ENCODE data around the gene DLG2.

DLG2 gene

DNA sequence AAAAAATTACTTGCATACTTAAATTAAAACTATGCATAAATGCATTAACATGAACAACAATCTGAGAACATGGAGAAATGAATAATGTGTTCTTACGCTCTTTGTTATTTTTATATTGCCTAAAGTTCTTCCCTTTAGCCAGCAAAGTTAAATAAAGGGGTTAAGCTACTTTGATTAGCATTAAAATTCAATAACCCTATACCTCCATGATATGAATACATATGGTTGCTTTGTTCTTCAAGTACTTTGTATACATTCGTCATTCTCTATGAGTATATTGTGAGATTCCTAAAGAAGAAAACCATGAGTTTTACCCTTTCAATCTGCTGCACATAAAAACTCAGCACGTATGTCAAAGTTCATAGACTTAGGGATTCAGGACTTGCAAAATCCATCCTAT is 578.3 kb downstream of the DLG2 start:
- DNase-seq (ENCODE audit: low read depth, low spot score), result no peak
- in situ Hi-C loops (cut with HindIII; ENCODE audit: low sequenced_read_pairs), result no loop called here
- TF ChIP-seq, protein P1, sequence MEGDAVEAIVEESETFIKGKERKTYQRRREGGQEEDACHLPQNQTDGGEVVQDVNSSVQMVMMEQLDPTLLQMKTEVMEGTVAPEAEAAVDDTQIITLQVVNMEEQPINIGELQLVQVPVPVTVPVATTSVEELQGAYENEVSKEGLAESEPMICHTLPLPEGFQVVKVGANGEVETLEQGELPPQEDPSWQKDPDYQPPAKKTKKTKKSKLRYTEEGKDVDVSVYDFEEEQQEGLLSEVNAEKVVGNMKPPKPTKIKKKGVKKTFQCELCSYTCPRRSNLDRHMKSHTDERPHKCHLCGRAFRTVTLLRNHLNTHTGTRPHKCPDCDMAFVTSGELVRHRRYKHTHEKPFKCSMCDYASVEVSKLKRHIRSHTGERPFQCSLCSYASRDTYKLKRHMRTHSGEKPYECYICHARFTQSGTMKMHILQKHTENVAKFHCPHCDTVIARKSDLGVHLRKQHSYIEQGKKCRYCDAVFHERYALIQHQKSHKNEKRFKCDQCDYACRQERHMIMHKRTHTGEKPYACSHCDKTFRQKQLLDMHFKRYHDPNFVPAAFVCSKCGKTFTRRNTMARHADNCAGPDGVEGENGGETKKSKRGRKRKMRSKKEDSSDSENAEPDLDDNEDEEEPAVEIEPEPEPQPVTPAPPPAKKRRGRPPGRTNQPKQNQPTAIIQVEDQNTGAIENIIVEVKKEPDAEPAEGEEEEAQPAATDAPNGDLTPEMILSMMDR (IDR thresholded peaks at IDR 0.05; ENCODE audit: low read depth, low read length), result no peak
- no peak overlapping the region for H3K4me3 ChIP-seq (ENCODE audit: low read depth, low read length)

DNA sequence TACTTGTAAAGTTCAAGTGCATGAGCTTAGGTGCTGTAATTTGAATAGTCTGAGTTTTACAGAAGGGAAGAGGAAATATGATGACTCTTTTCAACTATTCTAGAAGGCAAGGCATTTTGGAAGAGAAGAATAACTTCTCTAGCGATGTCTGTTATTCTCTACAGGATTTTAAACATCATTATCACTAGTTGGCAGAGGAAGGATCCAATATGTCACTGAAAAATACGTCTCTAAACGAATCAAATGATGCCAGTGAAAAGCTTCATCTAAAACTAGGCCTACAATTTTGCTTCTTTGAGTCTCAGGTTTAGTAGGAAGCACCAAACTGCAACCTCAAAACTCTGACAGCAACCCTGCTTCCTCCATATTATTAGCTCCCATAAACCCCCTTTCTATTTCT is 581.4 kb downstream of the DLG2 start:
- in situ Hi-C loops (cut with HindIII; ENCODE audit: low sequenced_read_pairs), result no loop called here

DNA sequence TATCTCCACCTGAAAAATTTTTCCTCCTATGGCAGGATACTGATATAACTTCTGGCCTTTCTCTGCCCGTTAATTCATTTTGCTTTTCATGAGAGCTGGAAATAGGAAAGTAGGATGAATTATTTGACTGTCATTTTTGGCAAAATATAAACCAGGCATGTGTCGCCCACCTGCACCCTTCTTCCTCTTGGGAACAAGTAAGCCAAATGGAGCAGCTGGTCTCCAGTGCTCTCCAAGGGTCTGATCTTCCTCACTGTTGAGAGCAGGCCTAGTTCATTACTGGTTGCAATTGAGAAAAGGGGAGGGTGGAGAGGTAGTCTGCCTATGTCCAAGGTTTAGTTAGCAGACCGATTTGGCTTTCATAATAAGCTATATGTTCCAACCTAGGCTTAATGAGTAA is 582.2 kb downstream of the DLG2 start:
- TF ChIP-seq, protein P1 (IDR thresholded peaks at IDR 0.05; ENCODE audit: low read depth, low read length), result no peak
- in situ Hi-C loops (cut with HindIII; ENCODE audit: low sequenced_read_pairs), result no loop called here
- DNase-seq (ENCODE audit: low read depth, low spot score), result no peak
- no peak overlapping the region for H3K4me3 ChIP-seq (ENCODE audit: low read depth, low read length)

More for the DNA sequence above, 581.4 kb downstream of the DLG2 start:
- H3K4me3 ChIP-seq (ENCODE audit: low read depth, low read length), result no peak overlapping the region
- no peak for DNase-seq (ENCODE audit: low read depth, low spot score)
- TF ChIP-seq, protein P1 (IDR thresholded peaks at IDR 0.05; ENCODE audit: low read depth, low read length), result no peak

DNA sequence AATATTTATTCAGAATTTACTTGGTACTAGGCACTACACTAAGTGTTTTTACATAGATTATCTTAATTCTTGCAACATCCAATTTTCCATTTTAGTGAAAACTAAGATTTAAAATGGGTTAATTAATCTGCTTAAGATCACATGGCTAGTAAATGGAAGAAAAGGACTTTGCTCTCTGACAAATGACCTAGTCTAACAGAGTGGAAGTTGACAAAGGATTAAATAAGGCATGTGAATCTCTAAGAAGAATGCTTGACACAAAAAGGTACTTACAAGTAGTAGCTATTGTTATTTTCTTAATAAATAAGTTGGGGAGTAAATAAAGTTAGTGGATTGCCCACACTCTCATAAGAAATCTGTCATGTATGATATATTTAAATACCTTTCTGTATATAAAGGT is 584.8 kb downstream of the DLG2 start:
- H3K4me3 ChIP-seq (ENCODE audit: low read depth, low read length), result no peak overlapping the region
- in situ Hi-C loops (cut with HindIII; ENCODE audit: low sequenced_read_pairs), result no loop called here
- no peak for DNase-seq (ENCODE audit: low read depth, low spot score)
- TF ChIP-seq, protein P1 (IDR thresholded peaks at IDR 0.05; ENCODE audit: low read depth, low read length), result no peak

DNA sequence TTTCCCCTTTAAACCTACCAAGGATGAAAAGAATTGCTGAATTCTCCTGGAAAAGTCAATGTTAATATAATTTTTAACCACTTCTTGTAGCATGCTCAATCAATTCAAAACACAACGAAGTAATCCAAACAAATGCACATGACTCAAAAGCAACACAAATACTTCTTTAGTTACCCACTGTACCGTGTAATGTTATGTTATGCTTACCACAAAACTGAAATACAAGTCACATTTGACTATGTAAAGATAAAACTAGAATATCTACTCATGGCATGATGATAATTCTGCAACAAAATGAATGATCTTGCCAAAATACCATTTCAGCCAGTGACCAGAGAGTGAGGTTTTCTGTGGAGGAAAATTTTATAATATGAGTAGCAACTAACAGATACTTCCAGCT is 587.0 kb downstream of the DLG2 start:
- H3K4me3 ChIP-seq (ENCODE audit: low read depth, low read length), result no peak overlapping the region
- in situ Hi-C loops (cut with HindIII; ENCODE audit: low sequenced_read_pairs), result no loop called here
- DNase-seq (ENCODE audit: low read depth, low spot score), result peak; percentile 18
- TF ChIP-seq, protein P1 (IDR thresholded peaks at IDR 0.05; ENCODE audit: low read depth, low read length), result no peak

DNA sequence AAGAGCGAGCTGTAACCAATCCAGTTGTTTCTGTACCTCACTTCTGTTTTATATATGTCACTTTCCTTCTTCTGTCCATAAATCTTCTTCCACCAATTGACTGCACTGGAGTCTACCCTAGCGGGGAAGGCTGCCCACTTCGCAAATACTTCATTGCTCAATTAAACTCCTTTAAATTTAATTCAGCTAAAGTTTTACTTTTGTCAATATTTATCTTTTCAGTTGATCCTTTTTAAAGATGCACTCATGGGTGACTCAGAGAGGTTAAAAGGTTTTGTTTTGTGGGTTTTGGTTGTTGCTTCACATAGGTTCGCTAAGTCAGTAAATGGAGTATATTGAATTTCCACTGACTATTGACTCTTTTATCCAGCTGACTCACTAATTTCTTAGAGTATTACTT is 597.2 kb downstream of the DLG2 start:
- TF ChIP-seq, protein P1 (IDR thresholded peaks at IDR 0.05; ENCODE audit: low read depth, low read length), result no peak
- peak; percentile 22 for DNase-seq (ENCODE audit: low read depth, low spot score)
- H3K4me3 ChIP-seq (ENCODE audit: low read depth, low read length), result no peak overlapping the region
- in situ Hi-C loops (cut with HindIII; ENCODE audit: low sequenced_read_pairs), result no loop called here

Data from astrocyte of the spinal cord (primary cell).